Prostate gland (tissue), 2 donors: ENCODE results near the gene GP2. TPM values are rescaled to one million over a fixed set of nuclear protein-coding genes. Genes with fewer than 3 reads are reported as not detected.

Experiments
- DNase-seq: peaks from one replicate; pipeline ENCODE4 v3.0.0-alpha.2; 2019; ENCODE audit warnings: low spot score
- H3K27ac ChIP-seq, 2 donors: fragments of 200-600 bp; sonication (generic); 2 replicates each; pipeline ENCODE4 v1.5.1; 2017 to 2019
- H3K27me3 ChIP-seq: fragments of 200-600 bp; sonication (generic); replicated peaks from 2 replicates; pipeline ENCODE4 v1.5.1; 2019; ENCODE audit not compliant: insufficient read depth
- H3K36me3 ChIP-seq, 2 donors: fragments of 200-600 bp; sonication (generic); 1 replicate in 1 of 2; 2 replicates in 1 of 2; pipeline versions ENCODE4 v1.5.1 to v1.8.1; 2017 to 2019
- H3K4me1 ChIP-seq: fragments of 200-600 bp; sonication (generic); replicated peaks from 2 replicates; pipeline ENCODE4 v1.5.1; 2019
- H3K4me3 ChIP-seq, 2 donors: fragments of 200-600 bp; sonication (generic); 2 replicates each; pipeline ENCODE4 v1.5.1; 2017 to 2019
- H3K9me3 ChIP-seq: fragments of 200-600 bp; sonication (generic); 2 replicates; pipeline ENCODE4 v1.5.1; 2017
- CTCF ChIP-seq, 4 experiments: fragments of 200-600 bp in 2 of 4; fragments of 450-650 bp in 2 of 4; sonication (generic) in 2 of 4; IDR thresholded peaks; 1 replicate in 3 of 4; 2 replicates in 1 of 4; pipeline ENCODE4 v1.5.1; 2016 to 2019; ENCODE audit warnings: antibody characterized with exemption in 4 of 4, mild to moderate bottlenecking in 2 of 4, moderate library complexity in 2 of 4
- POLR2A ChIP-seq: fragments of 450-650 bp; IDR thresholded peaks from one replicate; pipeline ENCODE4 v1.6.1; 2016; ENCODE audit warnings: antibody characterized with exemption, mild to moderate bottlenecking
- POLR2AphosphoS5 ChIP-seq: sonication (generic); formaldehyde crosslinking; IDR thresholded peaks from one replicate; pipeline ENCODE4 v1.6.1; 2017; ENCODE audit warnings: antibody characterized with exemption
- WGBS: methylation state at CpG from one replicate; pipeline ENCODE4 v1.1.5; 2018; 5-methylcytosine and 5-hydroxymethylcytosine counted together
- intact Hi-C: fragments of 100-400 bp; cut with DNase I; formaldehyde crosslinking; loops from one replicate; pipeline ENCODE4 v1.14.2; 2022
- total RNA-seq, 2 donors: library from RNA; depleted of rRNA; stranded (reverse); fragments of >200 nt; gene quantifications; one replicate each; pipeline ENCODE4 v1.1.0, GENCODE V29; 2016

The GP2 gene
- total RNA-seq, 2 donors from 2014 or later, result 29.8 to 971 TPM

GRCh38 chr16:20348365-20349185 lies 21.3 kb upstream of the GP2 start:
- no peaks in the 10 kb centered on the region for H3K4me1 ChIP-seq

GRCh38 chr16:20347666-20348364 lies 20.5 kb upstream of the GP2 start:
- H3K27ac ChIP-seq, result no peak overlapping the region
- 68% methylated on average over 12 of the region's 12 CpGs for WGBS
- intact Hi-C loops, result no loop called here
- DNase-seq, result no peak
- H3K4me3 ChIP-seq, result no peak overlapping the region
- H3K36me3 ChIP-seq, result no peaks in the 10 kb centered on the region
- H3K4me1 ChIP-seq, result no peaks in the 10 kb centered on the region
- no peaks in the 10 kb centered on the region for H3K9me3 ChIP-seq
- TF ChIP-seq CTCF (IDR thresholded peaks at IDR 0.05) (no peak), POLR2A (no peak), POLR2AphosphoS5 (no peak)
- no peaks in the 10 kb centered on the region for H3K27me3 ChIP-seq

More at GRCh38 chr16:20348365-20349185, 21.3 kb upstream of the GP2 start:
- Histone ChIP-seq H3K36me3 (no peaks in the 10 kb centered on the region), H3K9me3 (no peaks in the 10 kb centered on the region), H3K27ac (no peak overlapping the region), H3K27me3 (no peaks in the 10 kb centered on the region), H3K4me3 (no peak overlapping the region)
- peak; percentile 35 for DNase-seq
- intact Hi-C loops, result no loop called here
- no peak for TF ChIP-seq POLR2A
- TF ChIP-seq CTCF (IDR thresholded peaks at IDR 0.05), result peak in 3 of 4 experiments; percentile 17 to 38 (median 28)
- WGBS, result 57% methylated on average over 18 of the region's 77 CpGs

DNA sequence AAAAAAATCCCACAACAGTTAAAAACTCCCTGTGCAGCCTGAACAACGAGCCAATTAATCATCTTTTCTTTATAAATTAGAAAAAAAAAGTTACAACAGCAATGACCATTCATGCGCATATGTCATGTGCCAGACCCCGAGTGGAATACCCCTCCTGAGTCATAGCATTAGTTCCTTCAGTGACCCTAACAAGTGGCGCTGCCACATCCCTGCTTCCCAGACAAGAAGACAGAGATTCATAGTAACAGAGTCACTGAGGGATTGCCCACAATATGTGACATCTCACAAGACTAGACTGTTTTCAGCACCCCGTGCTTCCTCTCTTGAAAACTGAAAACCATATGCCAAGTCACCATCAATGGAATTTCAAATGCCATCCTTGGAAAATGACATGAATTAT lies 17.3 kb upstream of the GP2 start:
- no peaks in the 10 kb centered on the region for H3K9me3 ChIP-seq
- H3K27me3 ChIP-seq, result no peaks in the 10 kb centered on the region
- H3K27ac ChIP-seq, result no peak overlapping the region
- H3K4me3 ChIP-seq, result no peak overlapping the region
- H3K36me3 ChIP-seq, result no peaks in the 10 kb centered on the region
- intact Hi-C loops, result no loop called here
- DNase-seq, result no peak
- 72% methylated on average over 5 of the region's 5 CpGs for WGBS
- H3K4me1 ChIP-seq, result no peaks in the 10 kb centered on the region
- TF ChIP-seq CTCF (IDR thresholded peaks at IDR 0.05) (no peak), POLR2A (no peak), POLR2AphosphoS5 (no peak)

- no peaks in the 10 kb centered on the region for H3K27me3 ChIP-seq
- no peaks in the 10 kb centered on the region for H3K4me1 ChIP-seq
- TF ChIP-seq CTCF (IDR thresholded peaks at IDR 0.05) (no peak), POLR2A (no peak), POLR2AphosphoS5 (no peak)
- H3K27ac ChIP-seq, result no peak overlapping the region
- no peaks in the 10 kb centered on the region for H3K36me3 ChIP-seq
- DNase-seq, result no peak
- H3K4me3 ChIP-seq, result no peak overlapping the region
- H3K9me3 ChIP-seq, result no peaks in the 10 kb centered on the region
- 93% methylated on average over 3 of the region's 3 CpGs for WGBS
- intact Hi-C loops, result no loop called here
These were observed 12.4 kb upstream of the GP2 start for GRCh38 chr16:20339744-20340143.
